OCI-LY7 (cell line): Measurements from ENCODE around the gene POU6F2.

ENCODE experiments used
- EZH2phosphoT487 ChIP-seq: fragments of 200-600 bp; sonication (generic); IDR thresholded peaks from 2 replicates; pipeline ENCODE4 v1.6.1; 2018; ENCODE audit warnings: low read depth, borderline replicate concordance, mild to moderate bottlenecking, mixed run types, antibody characterized with exemption, low read length, moderate library complexity, mixed read lengths
- TF ChIP-seq, protein P1 (sequence below): fragments of 200-600 bp; sonication (generic); conservative IDR thresholded peaks from 2 replicates; pipeline ENCODE4 v1.5.1; 2014; ENCODE audit warnings: mild to moderate bottlenecking, antibody characterized with exemption, low read length, moderate library complexity, mixed read lengths

DNA sequence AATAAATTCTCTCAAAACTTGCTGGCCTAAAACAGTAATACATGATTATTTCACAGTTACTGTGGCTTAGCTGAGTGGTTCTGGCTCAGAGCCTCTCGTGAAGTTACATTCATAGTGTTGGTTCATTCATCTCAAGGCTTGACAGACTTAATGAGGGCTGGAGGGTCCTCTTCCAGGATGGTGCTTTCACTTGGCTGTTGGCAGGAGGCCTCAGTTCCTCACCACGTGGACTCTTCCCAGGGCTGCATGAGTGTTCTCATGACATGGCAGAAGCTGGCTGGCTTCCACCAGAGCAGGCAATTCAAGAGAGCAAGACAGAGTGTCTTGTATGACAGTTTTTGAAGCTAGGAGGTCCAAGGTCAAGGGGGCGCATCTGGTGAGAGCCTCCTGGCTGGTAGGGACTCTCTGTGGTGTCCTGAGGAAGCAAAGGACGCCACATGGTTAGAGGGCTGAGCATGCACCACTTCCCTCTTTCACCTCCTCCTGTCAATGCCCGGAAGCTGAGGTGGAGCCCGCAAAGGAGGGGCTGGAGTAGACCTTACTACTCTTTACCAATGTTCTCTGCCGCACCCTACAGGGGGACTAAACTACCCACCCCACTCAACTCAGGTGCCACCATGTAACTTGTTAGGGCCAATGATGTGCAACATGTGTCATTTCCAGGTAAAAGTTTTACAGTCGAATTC, 530.3 kb downstream of the POU6F2 start:
- TF ChIP-seq, protein P1, sequence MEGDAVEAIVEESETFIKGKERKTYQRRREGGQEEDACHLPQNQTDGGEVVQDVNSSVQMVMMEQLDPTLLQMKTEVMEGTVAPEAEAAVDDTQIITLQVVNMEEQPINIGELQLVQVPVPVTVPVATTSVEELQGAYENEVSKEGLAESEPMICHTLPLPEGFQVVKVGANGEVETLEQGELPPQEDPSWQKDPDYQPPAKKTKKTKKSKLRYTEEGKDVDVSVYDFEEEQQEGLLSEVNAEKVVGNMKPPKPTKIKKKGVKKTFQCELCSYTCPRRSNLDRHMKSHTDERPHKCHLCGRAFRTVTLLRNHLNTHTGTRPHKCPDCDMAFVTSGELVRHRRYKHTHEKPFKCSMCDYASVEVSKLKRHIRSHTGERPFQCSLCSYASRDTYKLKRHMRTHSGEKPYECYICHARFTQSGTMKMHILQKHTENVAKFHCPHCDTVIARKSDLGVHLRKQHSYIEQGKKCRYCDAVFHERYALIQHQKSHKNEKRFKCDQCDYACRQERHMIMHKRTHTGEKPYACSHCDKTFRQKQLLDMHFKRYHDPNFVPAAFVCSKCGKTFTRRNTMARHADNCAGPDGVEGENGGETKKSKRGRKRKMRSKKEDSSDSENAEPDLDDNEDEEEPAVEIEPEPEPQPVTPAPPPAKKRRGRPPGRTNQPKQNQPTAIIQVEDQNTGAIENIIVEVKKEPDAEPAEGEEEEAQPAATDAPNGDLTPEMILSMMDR: no peak
- TF ChIP-seq EZH2phosphoT487: no peak
